Measurements from ENCODE around the gene CDC27.
A peak's percentile ranks its signal among the peaks of the same experiment; 100 is the strongest.
"Not testable (repeated sequence)": the region's sequence is repeated elsewhere in the genome, so short reads cannot be mapped to it uniquely, and the experiment has no call there.

CDC27 gene

GRCh38 chr17:47077576-47077975 is 111.5 kb downstream of the CDC27 start:
- ATAC-seq = no peak
- no peak for TF ChIP-seq BACH2 (CRISPR knock-in tag; IDR thresholded peaks at IDR 0.05; ENCODE audit: borderline replicate concordance)
- TF ChIP-seq CSDC2 (CRISPR knock-in tag; IDR thresholded peaks at IDR 0.05) = no peak
- no peak for TF ChIP-seq TOX (CRISPR knock-in tag; IDR thresholded peaks at IDR 0.05; ENCODE audit: borderline replicate concordance)
- TF ChIP-seq TCF4 (CRISPR knock-in tag; IDR thresholded peaks at IDR 0.05; ENCODE audit: borderline replicate concordance) = no peak

- ATAC-seq = no peak
- TF ChIP-seq ISL1 (CRISPR knock-in tag; IDR thresholded peaks at IDR 0.05) (no peak), OSR1 (CRISPR knock-in tag; IDR thresholded peaks at IDR 0.05) (no peak), ARNTL (CRISPR knock-in tag; IDR thresholded peaks at IDR 0.05; ENCODE audit: borderline replicate concordance, low read depth) (no peak)
Observed at GRCh38 chr17:47076171-47076570, 112.9 kb downstream of the CDC27 start.

- ATAC-seq = not testable (repeated sequence)
Observed at GRCh38 chr17:47074361-47074760, 114.7 kb downstream of the CDC27 start.

- not testable (repeated sequence) for ATAC-seq
Observed at GRCh38 chr17:47073629-47074028, 115.5 kb downstream of the CDC27 start.

DNA sequence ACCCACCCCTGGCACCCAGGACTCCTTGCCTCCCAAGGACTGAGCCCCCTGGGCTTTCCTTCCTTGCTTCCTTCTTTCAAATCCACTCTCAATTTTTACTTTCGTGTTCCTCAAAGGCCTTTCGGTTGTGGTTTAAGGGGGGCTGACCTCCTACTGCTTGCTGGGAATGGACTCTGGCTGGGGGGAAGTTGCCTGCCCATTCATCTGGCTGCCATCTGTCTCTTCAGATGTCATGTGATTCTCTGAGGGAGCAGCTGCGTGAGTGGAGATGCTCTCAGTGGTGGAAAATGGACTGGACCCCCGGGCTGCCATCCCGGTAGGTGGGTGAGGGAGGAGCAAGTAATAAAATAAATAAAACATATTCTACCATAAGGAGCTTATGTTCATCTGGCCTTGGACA is 116.2 kb downstream of the CDC27 start:
- ATAC-seq = no peak
- TF ChIP-seq CREB5 (CRISPR knock-in tag; IDR thresholded peaks at IDR 0.05; ENCODE audit: low read depth) (no peak), ZNF70 (CRISPR knock-in tag; IDR thresholded peaks at IDR 0.05) (0 out of 2 replicates have a peak, but pooled peaks have one; percentile 19)

GRCh38 chr17:47071171-47071570 is 117.9 kb downstream of the CDC27 start:
- ATAC-seq = not testable (repeated sequence)

DNA sequence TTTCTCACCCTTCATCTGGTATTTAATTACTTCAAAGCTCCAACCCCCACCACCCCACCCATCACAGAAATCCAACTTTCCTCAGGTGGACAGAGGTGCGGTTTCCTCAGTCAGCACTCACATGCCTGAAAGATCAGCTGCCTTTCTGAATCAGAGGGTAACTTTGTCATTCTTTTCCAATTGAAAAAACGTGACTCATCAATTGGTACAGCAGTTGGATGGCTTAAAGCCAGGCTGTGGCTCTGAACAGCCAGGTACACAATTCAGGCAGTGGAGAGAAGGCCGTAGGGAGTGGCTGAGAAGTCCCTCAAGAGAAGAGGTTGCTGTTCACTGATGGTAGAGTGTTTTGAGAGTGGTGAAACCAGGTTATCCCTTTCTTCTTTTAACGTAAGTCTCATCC is 118.8 kb downstream of the CDC27 start:
- not testable (repeated sequence) for ATAC-seq
